GM21717 (cell line): ENCODE data around the gene FZD7.

Experiments
- ATAC-seq: cut with Tn5 transposase; IDR thresholded peaks from one replicate; pipeline ENCODE4 v1.9.1; 2021; ENCODE audit warnings: mild to moderate bottlenecking, moderate library complexity; ENCODE audit not compliant: unreplicated experiment

Gene FZD7

GRCh38 chr2:202064881-202065230 lies 31.2 kb downstream of the FZD7 start:
- no peak for ATAC-seq

GRCh38 chr2:202065876-202066275 lies 32.2 kb downstream of the FZD7 start:
- no peak for ATAC-seq

GRCh38 chr2:202066875-202067274 lies 33.2 kb downstream of the FZD7 start:
- no peak for ATAC-seq

- ATAC-seq, result no peak
These were observed 33.9 kb downstream of the FZD7 start for GRCh38 chr2:202067589-202067988.

- ATAC-seq, result no peak
These were observed 35.8 kb downstream of the FZD7 start for GRCh38 chr2:202069170-202070067.

GRCh38 chr2:202071107-202071506 lies 37.5 kb downstream of the FZD7 start:
- no peak for ATAC-seq

- ATAC-seq, result no peak
These were observed 38.6 kb downstream of the FZD7 start for GRCh38 chr2:202072226-202072625.

- no peak for ATAC-seq
These were observed 39.2 kb downstream of the FZD7 start, which contains the start of gene KIAA2012 for GRCh38 chr2:202072737-202073401. TSS of gene KIAA2012 (plus strand) at chr2:202073255. CDS start at chr2:202073628, 373 bp downstream.

GRCh38 chr2:202074324-202074723 lies 40.7 kb downstream of the FZD7 start:
- no peak for ATAC-seq

- no peak for ATAC-seq
These were observed 45.7 kb downstream of the FZD7 start for GRCh38 chr2:202079310-202079709.

GRCh38 chr2:202084265-202084664 lies 50.6 kb downstream of the FZD7 start:
- no peak for ATAC-seq
